ACHN (cell line): ENCODE measurements around the gene GLRX2.

Source experiments
- DNase-seq: peaks from one replicate; pipeline ENCODE4 v3.0.0-alpha.2; 2015
- in situ Hi-C: cut with HindIII; loops from 2 replicates; pipeline ENCODE4 v1.10.0; 2017; ENCODE audit warnings: low sequenced_read_pairs, low pct_ligation_motif_present, low pct_unique_long_range_greater_than_20kb

Gene GLRX2

DNA sequence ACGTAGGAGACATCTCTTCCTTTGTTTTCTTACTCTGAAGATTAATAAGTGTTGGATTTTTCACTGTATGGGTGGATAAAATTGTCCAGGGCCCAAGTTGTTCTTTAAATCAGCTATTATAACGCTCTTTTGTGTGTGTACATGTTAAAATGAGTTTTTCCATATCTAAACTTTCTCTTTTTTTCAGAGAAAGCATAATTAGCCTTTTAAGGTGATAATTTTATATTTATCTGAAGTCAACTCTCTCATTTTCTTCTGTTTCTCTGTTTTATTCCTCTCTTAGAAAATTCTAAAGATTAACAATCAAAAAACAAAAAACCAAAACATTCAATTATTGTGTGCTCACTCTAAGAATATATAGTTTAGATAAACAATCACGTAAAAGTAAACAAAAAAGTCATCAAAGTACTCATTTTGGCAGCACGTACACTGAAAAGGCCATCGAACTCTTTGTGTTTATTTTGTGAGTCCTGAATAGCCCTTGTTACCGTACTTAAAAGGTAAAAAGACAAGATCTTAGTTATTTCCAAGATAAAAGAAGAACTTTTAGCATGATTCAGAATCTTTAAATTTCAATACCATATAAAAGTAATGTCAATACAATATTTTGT lies 9.4 kb upstream of the GLRX2 start:
- no peak for DNase-seq
- in situ Hi-C loops, result no loop called here

DNA sequence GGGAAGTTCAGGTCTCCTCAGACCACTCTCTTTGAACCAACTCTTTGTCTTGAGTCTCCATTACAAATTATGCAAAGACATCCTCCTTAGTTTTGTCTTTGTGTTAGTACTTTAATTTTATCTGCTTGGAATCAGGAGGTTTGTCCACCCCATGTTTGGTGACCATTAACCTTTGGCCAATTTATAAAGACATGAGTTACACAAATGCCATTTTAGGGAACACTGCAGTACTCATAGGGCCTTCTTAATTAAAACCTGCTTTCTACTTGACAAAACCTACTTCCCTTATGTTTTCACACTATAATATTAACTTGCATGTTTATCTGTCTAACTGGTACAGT lies 8.7 kb upstream of the GLRX2 start:
- DNase-seq, result no peak
- in situ Hi-C loops, result no loop called here

DNA sequence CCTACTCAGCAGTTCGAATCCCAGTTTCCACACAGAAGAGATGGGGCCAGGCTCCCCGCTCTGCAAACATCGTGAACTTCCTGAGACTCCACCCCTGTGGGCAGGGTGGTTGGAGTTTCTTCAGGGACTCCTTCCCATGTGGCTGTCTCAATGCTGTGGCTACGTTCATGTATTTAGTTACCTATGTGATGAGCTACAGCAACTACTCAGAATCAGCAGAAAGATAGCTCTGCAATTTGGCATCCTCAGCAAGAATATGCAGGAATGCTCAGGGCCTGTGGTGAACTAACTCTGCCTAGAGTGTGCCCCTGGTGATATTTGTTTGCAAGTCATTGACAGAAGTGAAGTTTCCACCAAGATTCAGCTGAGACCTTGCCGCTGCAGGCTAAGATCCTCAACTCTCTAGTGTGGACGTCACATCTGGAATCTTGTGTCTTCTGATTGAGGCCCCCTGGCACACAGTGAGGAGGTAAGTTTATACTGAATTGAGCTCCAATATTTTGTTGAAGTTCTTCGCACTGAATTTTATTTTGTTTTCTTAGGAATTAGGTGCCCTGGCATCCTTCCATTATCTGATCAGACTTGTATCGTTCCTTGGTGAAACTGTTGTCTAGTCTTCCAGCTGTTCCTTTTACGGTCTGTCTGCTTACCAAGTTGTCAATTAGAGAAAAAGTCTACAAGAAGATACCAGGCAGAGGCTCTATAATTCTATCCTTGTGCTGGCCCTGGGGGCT lies 8.2 kb upstream of the GLRX2 start:
- in situ Hi-C loops, result no loop called here

DNA sequence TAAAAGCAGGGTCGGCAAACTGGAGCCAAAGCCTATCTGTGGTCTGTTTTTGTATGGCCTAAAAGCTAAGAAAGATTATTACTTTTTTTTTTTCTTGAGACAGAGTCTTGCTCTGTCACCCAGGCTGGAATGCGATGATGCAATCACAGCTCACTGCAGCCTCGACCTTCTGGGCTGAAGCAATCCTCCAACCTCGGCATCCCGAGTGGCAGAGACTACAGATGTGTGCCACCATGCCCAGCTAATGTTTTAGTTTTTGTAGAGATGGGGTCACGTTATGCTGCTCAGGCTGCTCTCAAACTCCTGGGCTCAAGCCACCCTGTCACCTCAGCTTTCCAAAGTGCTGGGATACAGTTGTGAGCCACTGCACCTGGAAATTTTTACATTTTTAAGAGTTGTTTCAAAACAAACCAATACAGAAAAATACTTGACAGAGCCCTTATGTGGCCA lies 6.5 kb upstream of the GLRX2 start:
- in situ Hi-C loops, result no loop called here
- peak; percentile 83 for DNase-seq

More for the DNA sequence above, 8.2 kb upstream of the GLRX2 start:
- no peak for DNase-seq

DNA sequence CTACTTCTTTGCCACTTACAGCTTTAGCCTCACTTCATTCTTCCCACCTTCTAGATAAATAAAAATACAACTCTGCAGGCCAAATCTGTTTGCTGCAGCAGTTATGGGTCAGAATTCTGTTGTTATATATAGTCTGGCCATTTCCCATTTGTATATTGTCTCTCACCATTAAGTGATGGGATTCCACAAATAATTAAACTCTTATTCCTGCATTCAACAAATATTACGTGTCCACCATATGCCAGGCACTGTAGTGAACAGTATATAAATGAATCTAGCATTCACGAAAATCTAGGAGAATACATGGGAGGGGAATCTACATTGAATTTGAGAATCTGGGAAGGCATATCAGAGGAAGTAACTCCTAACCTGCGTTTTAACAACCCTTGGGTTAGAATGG lies 5.7 kb upstream of the GLRX2 start:
- in situ Hi-C loops, result no loop called here
- DNase-seq, result no peak

DNA sequence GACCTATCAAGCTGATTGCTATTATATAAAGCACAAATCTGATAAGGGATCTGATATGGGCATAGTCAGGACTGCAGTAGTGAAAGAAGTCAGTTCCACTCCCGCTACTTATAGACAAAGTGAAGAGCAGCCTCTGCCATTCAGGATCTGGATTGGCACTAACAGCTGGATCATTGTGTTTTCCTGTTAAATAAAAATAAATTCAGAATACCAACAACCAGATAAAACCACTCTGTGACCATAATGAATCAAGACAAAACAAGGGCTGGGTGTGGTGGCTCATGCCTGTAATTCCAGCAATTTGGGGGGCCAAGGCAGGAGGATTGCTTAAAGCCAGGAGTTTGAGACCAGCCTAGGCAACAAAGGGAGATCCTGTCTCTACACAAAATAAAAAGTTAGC lies 5.0 kb upstream of the GLRX2 start:
- in situ Hi-C loops, result no loop called here

DNA sequence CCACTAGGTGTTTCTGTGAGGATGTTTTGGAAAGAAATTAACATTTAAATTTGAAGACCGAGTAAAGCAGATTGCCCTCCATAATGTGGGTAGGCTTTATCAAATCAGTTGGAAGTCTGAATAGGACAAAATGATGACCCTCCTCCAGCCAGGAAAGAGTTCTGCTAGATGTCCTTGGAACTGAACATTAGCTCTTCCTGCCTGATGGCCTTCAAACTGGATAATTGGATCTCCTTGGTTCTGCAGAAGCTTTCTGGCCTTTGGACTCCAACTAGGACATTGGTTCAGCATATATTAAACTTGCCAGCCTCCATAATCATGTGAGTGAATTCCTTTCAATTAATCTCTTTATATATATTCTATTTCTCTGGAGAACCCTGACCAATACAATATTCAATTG lies 4.4 kb upstream of the GLRX2 start:
- in situ Hi-C loops, result no loop called here
- no peak for DNase-seq

More for the DNA sequence above, 5.0 kb upstream of the GLRX2 start:
- no peak for DNase-seq

DNA sequence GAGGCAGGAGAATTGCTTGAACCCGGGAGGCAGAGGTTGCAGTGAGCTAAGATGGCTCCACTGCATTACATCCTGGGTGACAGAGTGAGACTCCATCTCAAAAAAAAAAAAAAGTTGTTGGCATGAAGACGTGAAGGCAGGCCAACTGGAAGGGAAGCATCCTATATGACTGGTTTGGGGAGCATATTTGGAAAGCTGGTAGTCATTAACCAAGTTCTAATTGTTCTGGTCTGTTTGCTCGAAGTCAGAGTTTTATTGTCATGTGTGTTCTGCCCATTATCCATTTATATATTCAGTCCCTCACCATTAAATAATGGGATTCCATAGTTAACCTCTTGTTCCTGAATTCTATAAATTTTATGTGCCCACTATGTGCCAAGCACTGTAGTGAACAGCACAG lies 3.3 kb upstream of the GLRX2 start:
- in situ Hi-C loops, result no loop called here
- DNase-seq, result no peak

DNA sequence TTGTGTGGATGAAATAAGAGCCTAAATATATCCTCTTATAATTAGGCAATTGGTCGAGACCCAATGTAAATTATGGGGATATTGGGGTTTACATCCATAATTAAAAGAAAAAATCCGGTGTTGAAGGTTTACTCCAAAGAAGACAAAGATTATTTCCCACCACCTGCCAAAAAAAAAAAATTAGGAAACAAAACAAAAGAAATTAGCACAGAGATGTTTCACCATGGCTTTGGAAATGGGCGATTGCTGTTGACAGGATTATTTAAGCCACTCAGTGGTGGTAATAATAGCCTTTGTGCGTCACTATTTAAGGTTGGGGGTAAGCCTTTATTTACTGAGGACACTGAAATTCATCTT lies 585 bp upstream of the GLRX2 start:
- in situ Hi-C loops, result no loop called here
- no peak for DNase-seq

DNA sequence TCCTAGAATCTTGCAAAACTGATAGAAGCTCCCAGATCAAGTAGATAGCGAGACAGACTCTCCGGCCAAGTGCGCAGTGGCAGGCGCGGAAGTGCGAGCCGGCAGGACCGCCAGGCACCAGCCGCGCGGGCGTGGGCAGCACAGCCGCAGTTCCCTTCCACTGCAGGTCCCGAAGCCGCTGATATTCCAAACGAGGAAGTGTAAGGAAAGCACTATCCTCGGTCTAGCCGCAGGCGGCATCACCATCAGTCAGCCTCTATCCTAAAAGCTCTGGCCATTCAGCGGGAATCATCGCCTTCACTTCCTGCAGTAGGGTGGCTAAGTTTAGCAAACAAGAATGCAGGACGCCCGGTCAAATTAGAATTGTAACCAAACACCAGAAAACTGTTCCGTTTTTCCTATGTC lies 710 bp downstream of the GLRX2 start:
- DNase-seq, result peak; percentile 72
- in situ Hi-C loops, result no loop called here

DNA sequence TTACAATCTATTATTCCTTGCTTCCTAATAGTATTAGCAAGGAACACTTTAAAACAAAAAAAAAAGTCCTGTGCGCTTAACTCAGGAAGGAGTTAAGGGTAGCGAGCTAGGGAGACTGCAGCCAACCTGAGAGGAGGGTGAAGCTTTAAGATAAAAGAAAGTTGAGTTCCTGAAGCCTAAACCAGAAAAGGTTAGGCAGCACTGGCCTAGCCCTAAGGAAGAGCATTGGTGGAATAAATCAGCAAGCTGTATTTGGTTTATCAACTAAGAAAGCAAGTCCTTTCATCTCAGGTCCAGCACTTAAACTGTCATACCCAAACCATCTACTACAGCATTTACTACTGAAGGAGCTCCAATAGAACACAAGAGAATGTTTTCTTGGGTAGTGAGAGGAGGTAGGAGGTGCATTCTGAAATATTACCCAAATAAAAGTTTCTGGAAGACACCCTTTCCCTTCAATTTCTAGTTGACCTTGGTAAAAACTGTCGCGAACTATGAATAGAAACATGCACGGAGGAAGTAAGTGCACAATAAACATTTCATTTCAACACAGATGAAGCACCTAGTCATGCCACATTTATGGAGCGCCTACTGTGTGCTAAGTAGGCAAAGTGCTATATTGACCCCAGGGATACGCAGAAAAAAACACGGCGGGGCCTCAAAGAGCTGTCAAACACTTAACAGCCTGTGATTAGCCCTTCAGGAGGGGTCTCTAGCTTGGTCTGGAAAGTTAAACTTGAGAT lies 1.3 kb downstream of the GLRX2 start:
- in situ Hi-C loops, result no loop called here
- DNase-seq, result no peak

DNA sequence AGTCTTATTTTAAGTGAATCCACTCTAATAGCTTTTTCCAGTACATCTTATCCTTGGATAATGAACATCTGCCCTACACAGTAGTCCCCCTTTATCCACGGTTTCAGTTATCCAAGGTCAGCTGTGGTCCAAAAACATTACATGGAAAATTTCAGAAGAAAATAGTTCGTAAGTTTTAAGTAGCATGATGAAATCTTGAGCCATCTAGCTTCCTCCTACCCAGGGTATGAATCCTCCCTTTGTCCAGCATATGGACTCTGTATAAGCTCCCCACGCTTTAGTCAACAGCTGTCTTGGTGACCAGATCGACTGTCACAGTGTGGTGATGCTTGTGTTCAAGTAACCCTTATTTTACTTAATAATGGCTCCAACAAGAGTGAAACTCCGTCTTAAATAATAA lies 2.6 kb downstream of the GLRX2 start:
- in situ Hi-C loops, result no loop called here
- no peak for DNase-seq

DNA sequence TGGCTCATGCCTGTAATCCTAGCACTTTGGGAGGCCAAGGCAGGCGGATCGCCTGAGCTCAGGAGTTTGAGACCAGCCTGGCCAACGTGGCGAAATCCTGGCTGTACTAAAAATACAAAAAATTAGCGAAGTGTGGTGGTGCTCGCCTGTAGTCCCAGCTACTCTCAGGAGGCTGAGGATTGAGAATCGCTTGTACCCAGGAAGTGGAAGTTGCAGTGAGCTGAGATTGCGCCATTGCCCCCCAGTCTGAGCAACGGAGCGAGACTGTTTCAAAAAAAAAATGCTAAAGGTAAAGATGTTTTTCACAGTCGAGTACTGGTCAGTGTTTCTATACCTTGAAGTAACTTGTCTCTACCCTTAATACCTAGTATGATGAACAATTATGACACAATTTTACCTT lies 11.1 kb downstream of the GLRX2 start:
- no peak for DNase-seq
- in situ Hi-C loops, result no loop called here

DNA sequence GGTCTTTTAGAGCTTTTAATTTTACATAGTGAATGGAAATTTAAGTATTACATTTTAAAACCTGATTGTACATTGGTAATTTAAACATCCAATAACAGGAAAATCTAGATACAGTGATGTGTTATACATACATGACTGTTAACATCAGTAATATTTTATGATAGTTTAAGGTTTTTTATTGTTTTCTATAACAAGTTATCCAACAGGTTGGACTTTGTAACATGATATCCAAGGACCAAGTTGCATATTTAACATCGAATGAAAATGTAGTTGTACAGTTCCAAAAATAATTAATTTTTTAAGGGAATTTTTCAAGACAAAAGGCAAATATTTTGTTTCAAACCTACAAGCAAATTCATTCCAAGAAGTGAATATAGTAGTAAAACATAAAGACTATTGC lies 14.3 kb downstream of the GLRX2 start:
- in situ Hi-C loops, result no loop called here
- no peak for DNase-seq

DNA sequence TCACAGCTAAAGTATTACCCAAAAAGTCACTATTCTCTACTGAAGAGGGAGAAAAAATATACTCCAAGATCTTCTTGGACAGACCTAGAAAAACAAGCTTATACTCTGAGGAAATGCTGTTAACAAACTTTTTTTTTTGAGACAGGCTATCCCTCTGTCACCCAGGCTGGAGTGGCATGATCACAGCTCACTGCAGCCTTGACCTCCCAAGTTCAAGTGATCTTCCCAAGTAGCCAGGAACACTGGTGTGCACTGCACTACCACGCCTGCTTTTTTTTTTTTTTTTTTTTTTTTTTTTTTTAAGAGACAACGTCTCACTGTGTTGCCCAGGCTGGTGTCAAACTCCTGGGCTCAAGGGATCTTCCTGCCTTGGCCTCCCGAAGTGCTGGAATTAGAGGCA lies 17.3 kb downstream of the GLRX2 start:
- in situ Hi-C loops, result no loop called here
- no peak for DNase-seq

DNA sequence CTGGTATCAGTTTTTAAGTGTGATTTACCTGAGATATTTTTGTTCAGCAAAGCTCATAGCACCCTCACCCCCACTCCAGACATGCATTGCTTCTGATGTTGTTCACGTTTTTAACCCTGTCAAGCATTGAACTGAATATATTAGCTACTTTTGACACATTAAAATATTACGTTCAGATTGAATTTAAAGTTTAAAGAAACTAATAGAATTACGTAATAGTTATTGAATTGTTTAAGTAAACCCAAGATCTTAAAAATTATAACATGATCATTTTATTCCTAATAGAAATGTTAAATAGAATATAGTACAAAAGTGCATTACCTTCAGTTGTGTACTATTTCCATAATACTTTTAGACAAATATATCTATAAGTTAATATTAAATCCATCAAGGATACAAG lies 18.9 kb downstream of the GLRX2 start:
- DNase-seq, result no peak
- in situ Hi-C loops, result no loop called here

DNA sequence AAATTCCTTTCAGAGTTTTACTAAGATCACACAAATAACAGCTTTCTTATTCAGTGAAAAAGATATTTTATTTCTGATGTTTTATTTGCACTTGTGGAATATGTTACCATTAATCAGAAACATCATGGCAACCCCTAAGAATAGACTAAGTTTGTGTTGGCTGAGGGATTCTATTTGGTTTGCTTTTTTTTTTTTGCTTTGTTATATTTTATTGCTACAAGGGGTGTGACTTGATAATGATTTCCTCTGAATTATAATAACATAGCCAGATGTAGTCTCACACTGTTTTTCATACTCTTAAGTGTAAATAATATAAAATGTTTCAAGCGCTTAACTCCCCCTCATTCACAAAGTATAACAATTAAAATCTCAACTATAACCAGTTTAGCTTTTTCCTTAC lies 20.0 kb downstream of the GLRX2 start:
- no peak for DNase-seq
- in situ Hi-C loops, result no loop called here

DNA sequence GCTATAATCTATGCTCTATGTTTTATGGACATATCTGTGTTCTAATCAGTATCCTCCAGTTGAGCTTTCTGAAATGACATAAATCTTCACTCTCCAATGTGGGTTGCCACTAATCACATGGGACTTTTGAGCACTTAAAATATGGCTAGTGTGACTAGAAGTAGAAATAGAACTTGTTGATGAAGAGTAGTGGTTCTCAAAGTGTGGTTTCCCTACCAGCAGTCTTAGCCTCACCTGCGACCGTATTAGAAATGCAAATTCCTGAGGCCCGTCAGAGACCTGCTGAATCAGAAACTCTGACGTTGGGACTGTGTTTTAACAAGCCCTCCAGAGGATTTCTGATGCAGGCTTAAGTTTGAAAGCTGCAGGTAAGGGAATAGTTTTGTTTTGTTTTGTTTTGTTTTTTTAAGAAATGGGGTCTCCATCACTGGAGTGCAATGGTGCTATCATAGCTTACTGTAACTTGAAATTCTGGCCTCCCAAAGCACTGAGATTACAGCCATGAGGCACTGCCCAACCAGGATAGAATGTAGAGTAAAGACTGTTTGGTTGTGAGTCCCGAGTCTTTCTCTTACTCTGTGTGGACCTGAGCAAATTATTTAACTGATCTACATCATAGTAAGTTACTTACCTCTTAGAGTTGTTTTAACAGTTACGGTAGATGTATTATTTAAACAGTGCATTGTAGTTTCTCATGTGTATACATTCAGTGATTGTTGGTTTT lies 21.7 kb downstream of the GLRX2 start:
- no peak for DNase-seq
- in situ Hi-C loops, result no loop called here

DNA sequence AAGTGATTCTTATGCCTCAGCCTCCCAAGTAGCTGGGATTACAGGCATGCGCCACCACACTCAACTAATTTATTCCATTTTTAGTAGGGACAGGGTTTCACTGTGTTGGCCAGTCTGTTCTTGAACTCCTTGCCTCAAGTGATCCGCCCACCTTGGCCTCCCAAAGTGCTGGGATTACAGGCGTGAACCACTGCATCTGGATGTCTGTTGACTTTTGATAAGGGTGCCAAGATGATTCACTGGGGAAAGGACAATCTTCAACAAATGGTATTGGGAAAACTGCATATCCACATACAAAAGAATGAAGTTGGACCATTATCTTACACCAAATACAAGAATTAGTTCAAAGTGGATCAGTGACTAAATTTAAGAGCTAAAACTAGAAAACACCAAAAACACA lies 26.0 kb downstream of the GLRX2 start:
- in situ Hi-C loops, result no loop called here
- DNase-seq, result no peak
